K562 (cell line): ENCODE data around the gene CSTPP1. TPM values are rescaled to one million over a fixed set of nuclear protein-coding genes. Genes with fewer than 3 reads are reported as not detected.

ENCODE experiments used
- ATAC-seq: fragments of 200-7000 bp; cut with Tn5 transposase; 3 replicates; pipeline ENCODE4 v1.9.1; 2020; ENCODE audit warnings: moderate library complexity
- BruUV-seq: library from RNA; stranded (reverse); fragments of 400-500 nt; replicated peaks from 2 replicates; lab custom pipeline; 2021; lab: Mats Ljungman, UMichigan
- CTCF ChIA-PET: fragments of 300-600 bp; formaldehyde crosslinking; extraction: SDS; loops from one replicate; lab custom pipeline; 2021; ENCODE audit warnings: low intra/inter-chr PET ratio; lab: Yijun Ruan, JAX
- POLR2A ChIA-PET: fragments of 300-600, 350-650 bp; sonication (Branson Sonifier 250); formaldehyde crosslinking; extraction: SDS; loops from one replicate; lab custom pipeline; 2021; ENCODE audit warnings: antibody characterized with exemption, inconsistent platforms; lab: Yijun Ruan, JAX
- DNase-seq, 4 experiments: peaks; one replicate each; pipeline versions ENCODE4 v3.0.0 to v3.0.0-alpha.2; 2011 to 2018; ENCODE audit warnings: low spot score in 3 of 4, mixed read lengths in 3 of 4; ENCODE audit errors: extremely low read depth in 1 of 4
- FAIRE-seq: peaks from 2 replicates; lab custom pipeline; 2011; peaks lifted over from hg19 to GRCh38; lab: Jason Lieb, UNC
- H2AFZ ChIP-seq: 2 replicates; pipeline ENCODE4 v1.6.0; 2011; ENCODE audit warnings: low read depth, low read length, control low read depth, inconsistent platforms
- H3K27ac ChIP-seq: fragments of 200-600 bp; 3 replicates; pipeline ENCODE4 v1.8.0; 2011; ENCODE audit warnings: low read depth, mild to moderate bottlenecking, control low read depth, inconsistent platforms, low read length, moderate library complexity, mixed read lengths; ENCODE audit errors: extremely low read depth
- H3K27me3 ChIP-seq, 2 experiments: fragments of 300-600 bp in 1 of 2; 2 replicates in 1 of 2; 3 replicates in 1 of 2; pipeline versions ENCODE4 v1.6.0 to v1.8.0; 2011; ENCODE audit warnings: inconsistent platforms in 2 of 2, low read length in 2 of 2, mild to moderate bottlenecking in 1 of 2, mixed read lengths in 1 of 2, moderate library complexity in 1 of 2; ENCODE audit not compliant: control insufficient read depth in 2 of 2, insufficient read depth in 2 of 2
- H3K36me3 ChIP-seq: fragments of 300-600 bp; 3 replicates; pipeline ENCODE4 v1.8.0; 2011; ENCODE audit warnings: mild to moderate bottlenecking, low read length, inconsistent platforms; ENCODE audit not compliant: control insufficient read depth, insufficient read depth
- H3K4me1 ChIP-seq, 2 experiments: fragments of 200-600 bp in 1 of 2; replicated peaks in 1 of 2; 2 replicates in 1 of 2; 3 replicates in 1 of 2; pipeline versions ENCODE4 v1.5.1 to v1.8.0; 2011; ENCODE audit warnings: inconsistent platforms in 2 of 2, low read length in 2 of 2, mild to moderate bottlenecking in 1 of 2, mixed read lengths in 1 of 2, moderate library complexity in 1 of 2; ENCODE audit not compliant: control insufficient read depth in 2 of 2, insufficient read depth in 2 of 2
- H3K4me2 ChIP-seq: 2 replicates; pipeline ENCODE4 v1.6.1; 2011; ENCODE audit warnings: low read length, control low read depth, inconsistent platforms, mixed read lengths; ENCODE audit not compliant: insufficient read depth
- H3K4me3 ChIP-seq: fragments of 200-600 bp; sonication (generic), shearing (Covaris generic); 2 replicates; pipeline ENCODE4 v1.5.1; 2016; ENCODE audit warnings: control low read depth, inconsistent platforms
- H3K79me2 ChIP-seq: fragments of 200-600 bp; 3 replicates; pipeline ENCODE4 v1.8.0; 2011; ENCODE audit warnings: low read length, inconsistent platforms; ENCODE audit not compliant: control insufficient read depth, insufficient read depth
- H3K9ac ChIP-seq, 2 experiments: 2 replicates each; pipeline versions ENCODE4 v1.6.0 to v1.6.1; 2011; ENCODE audit warnings: low read depth in 2 of 2, low read length in 2 of 2, control low read depth in 1 of 2, inconsistent platforms in 1 of 2, mild to moderate bottlenecking in 1 of 2, mixed read lengths in 1 of 2; ENCODE audit not compliant: insufficient read depth in 1 of 2
- H3K9me1 ChIP-seq: one replicate; pipeline ENCODE4 v1.6.0; 2011; ENCODE audit warnings: inconsistent platforms, mild to moderate bottlenecking, low read length, moderate library complexity; ENCODE audit not compliant: control insufficient read depth, insufficient read depth
- H3K9me3 ChIP-seq: replicated peaks from 2 replicates; pipeline ENCODE4 v1.5.1; 2011; ENCODE audit warnings: low read depth, low read length, inconsistent platforms; ENCODE audit not compliant: control insufficient read depth, insufficient read depth
- H4K20me1 ChIP-seq: replicated peaks from 2 replicates; pipeline ENCODE4 v1.6.1; 2011; ENCODE audit warnings: low read length, inconsistent platforms, mixed read lengths; ENCODE audit not compliant: control insufficient read depth, insufficient read depth
- HDAC1 ChIP-seq, 2 experiments: fragments of 450-650 bp; IDR thresholded peaks; 2 replicates each; pipeline ENCODE4 v1.6.1; 2016 to 2017; ENCODE audit warnings: inconsistent platforms in 1 of 2, mild to moderate bottlenecking in 1 of 2, moderate library complexity in 1 of 2
- NFIC ChIP-seq: fragments of 450-650 bp; IDR thresholded peaks from 2 replicates; pipeline ENCODE4 v1.6.1; 2017; ENCODE audit warnings: mild to moderate bottlenecking, inconsistent platforms
- RAD21 ChIP-seq, 2 experiments: fragments of 250-450 bp in 1 of 2; fragments of 450-650 bp in 1 of 2; sonication (Bioruptor Pico) in 1 of 2; formaldehyde crosslinking in 1 of 2; IDR thresholded peaks in 1 of 2; conservative IDR thresholded peaks in 1 of 2; 2 replicates each; pipeline versions ENCODE4 v1.4.0 to v1.8.0; 2020 to 2022; ENCODE audit warnings: mild to moderate bottlenecking in 2 of 2, moderate library complexity in 1 of 2
- RB1 ChIP-seq: fragments of 450-650 bp; IDR thresholded peaks from 2 replicates; pipeline ENCODE4 v1.6.1; 2017; ENCODE audit warnings: low read depth, mild to moderate bottlenecking
- SRF ChIP-seq, 2 experiments: fragments of 250-450, 450-650 bp in 1 of 2; sonication (Bioruptor Pico) in 1 of 2; sonication (generic) in 1 of 2; formaldehyde crosslinking; IDR thresholded peaks; 2 replicates each; pipeline versions ENCODE4 v1.5.0 to v1.5.1; 2020 to 2022; ENCODE audit warnings: mild to moderate bottlenecking in 1 of 2, missing genetic modification reagents in 1 of 2
- TARDBP ChIP-seq: fragments of 450-650 bp; IDR thresholded peaks from 2 replicates; pipeline ENCODE4 v1.6.1; 2016
- ZEB2 ChIP-seq: fragments of 450-650 bp; IDR thresholded peaks from 2 replicates; pipeline ENCODE4 v1.6.1; 2016
- whole genome bisulfite sequencing: fragments of 100-300 bp; shearing (Covaris generic); methylation state at CpG from one replicate; pipeline ENCODE4 v1.1.6; 2016; ENCODE audit warnings: low coverage, mixed read lengths; ENCODE audit not compliant: insufficient coverage; ENCODE audit errors: missing lambda C conversion rate; 5-methylcytosine and 5-hydroxymethylcytosine counted together
- in situ Hi-C: fragments of 300-500 bp; cut with MboI; formaldehyde crosslinking; loops from 4 replicates; pipeline ENCODE4 v1.15.0; 2018; ENCODE audit warnings: inconsistent platforms, mixed read lengths
- intact Hi-C: fragments of 100-400 bp; cut with micrococcal nuclease; formaldehyde crosslinking; loops from 2 replicates; pipeline ENCODE4 v1.14.2; 2022
- polyA plus RNA-seq, 8 experiments: library from polyadenylated mRNA; depleted of rRNA in 4 of 8; stranded (reverse) in 5 of 8; unstranded in 3 of 8; fragments of >200 nt; fragmentation: Nextera tagmentation in 2 of 8; fragmentation: Illumina TruSeq in 1 of 8; extraction: Ambion mirVana in 2 of 8; extraction: Trizol in 1 of 8; gene quantifications; 2 replicates each; pipeline versions ENCODE4 v1.2.1 to v1.2.3, GENCODE V29; 2011 to 2014; ENCODE audit warnings: inconsistent platforms in 1 of 8, missing spikeins in 1 of 8
- total RNA-seq, 7 experiments: library from RNA; depleted of rRNA in 6 of 7; stranded (reverse); fragments of >200 nt in 6 of 7; fragmentation: Illumina TruSeq in 2 of 7; extraction: Trizol in 2 of 7; gene quantifications; 2 replicates each; pipeline versions ENCODE4 v1.2.1 to v1.2.3, GENCODE V29; 2011 to 2021; ENCODE audit warnings: low replicate concordance in 1 of 7
- TF ChIP-seq, protein P1 (sequence below), 2 experiments: fragments of 450-650 bp in 1 of 2; sonication (generic) in 1 of 2; formaldehyde crosslinking in 1 of 2; IDR thresholded peaks; 2 replicates each; pipeline versions ENCODE4 v1.7.1 to v1.9.0; 2016 to 2022; ENCODE audit warnings: inconsistent platforms in 1 of 2, mild to moderate bottlenecking in 1 of 2, missing genetic modification reagents in 1 of 2
- TF ChIP-seq, protein P2 (sequence below), 2 experiments: fragments of 450-650 bp; IDR thresholded peaks; 2 replicates each; pipeline ENCODE4 v1.6.1; 2016

CSTPP1 gene
- total and polyA plus RNA-seq, 9 of the 15 experiments (the other 6 are each of a cell fraction or from before 2014, with no cell fraction given) = 6.5 to 17.8 (median 9.2) TPM

DNA sequence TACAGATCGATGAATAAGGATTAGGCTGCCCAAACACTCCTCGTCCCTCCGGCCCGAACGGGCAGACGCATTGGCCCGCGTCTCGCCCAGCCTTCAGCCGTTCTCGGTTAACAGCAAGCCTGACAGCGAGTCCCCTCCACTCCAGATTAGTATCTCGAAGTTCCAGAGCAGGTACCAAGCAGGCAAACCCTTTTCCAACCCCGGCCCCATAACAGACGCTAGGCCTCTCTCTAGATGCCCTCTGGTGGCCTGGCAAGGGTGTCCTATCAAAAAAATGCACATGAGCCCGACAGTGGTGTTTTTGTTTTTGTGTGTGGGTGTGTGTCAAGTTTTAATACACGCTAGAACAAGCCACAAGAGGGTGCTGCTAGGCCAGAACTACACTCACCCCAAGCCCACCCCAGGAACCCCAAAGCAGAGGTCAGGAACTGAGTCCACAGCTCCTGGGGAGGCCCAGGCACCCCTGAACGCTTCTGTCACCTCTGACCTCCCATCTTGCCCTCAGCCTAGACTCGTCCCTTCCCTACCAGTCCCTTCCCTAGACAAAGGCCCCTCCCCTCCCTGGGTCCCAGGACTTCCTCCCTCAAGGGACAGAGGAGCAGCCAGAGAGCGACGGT is 240.8 kb downstream of the CSTPP1 start:
- peaks cover 42% of the 10 kb centered on the region for H3K79me2 ChIP-seq
- H3K4me3 ChIP-seq = peak overlapping the region; percentile 89
- in situ Hi-C loops = loop anchor here (10.0 kb wide), 1 partner anchor 167 kb away; no protein-coding TSS in a partner anchor
- no peaks in the 10 kb centered on the region for H3K27me3 ChIP-seq
- ATAC-seq = peak; percentile 70
- CTCF ChIA-PET = interaction anchor here (0.7 to 1.9 kb wide), 2 partner anchors 24 to 178 kb away, joined by 3 to 10 read pairs; no protein-coding TSS in a partner anchor
- BruUV-seq = no TSS peak
- H4K20me1 ChIP-seq = peaks cover 6% of the 10 kb centered on the region; the same call in 1 of the 2 replicates
- intact Hi-C loops = loop anchor here (1.0 to 2.0 kb wide), 5 partner anchors 71 to 277 kb away; partner anchors contain the start of genes ACP2 and SLC39A13
- POLR2A ChIA-PET = interaction anchor here (0.6 to 1.5 kb wide), 3 partner anchors 10 to 248 kb away, joined by 3 to 11 read pairs (median 6); no protein-coding TSS in a partner anchor
- H2AFZ ChIP-seq = peak overlapping the region; percentile 97
- peak overlapping the region; percentile 88 for H3K27ac ChIP-seq
- H3K9me1 ChIP-seq = peaks cover 3% of the 10 kb centered on the region
- 2% methylated on average over 21 of the region's 21 CpGs for WGBS
- peak; percentile 62 to 80 (median 66) for DNase-seq
- H3K4me2 ChIP-seq = peak overlapping the region; percentile 90
- peak overlapping the region; percentile 87 to 96 for H3K9ac ChIP-seq
- H3K4me1 ChIP-seq = peaks cover 16 to 33% of the 10 kb centered on the region in 2 experiments
- no peak for FAIRE-seq
- H3K36me3 ChIP-seq = peaks cover 43% of the 10 kb centered on the region
- H3K9me3 ChIP-seq = no peaks in the 10 kb centered on the region
- peak; percentile 73 to 79 for TF ChIP-seq RAD21 (CRISPR knock-in tag; conservative IDR thresholded peaks at IDR 0.05 in 1 of 2, IDR thresholded peaks at IDR 0.05 in 1 of 2)
- TF ChIP-seq, protein P1, sequence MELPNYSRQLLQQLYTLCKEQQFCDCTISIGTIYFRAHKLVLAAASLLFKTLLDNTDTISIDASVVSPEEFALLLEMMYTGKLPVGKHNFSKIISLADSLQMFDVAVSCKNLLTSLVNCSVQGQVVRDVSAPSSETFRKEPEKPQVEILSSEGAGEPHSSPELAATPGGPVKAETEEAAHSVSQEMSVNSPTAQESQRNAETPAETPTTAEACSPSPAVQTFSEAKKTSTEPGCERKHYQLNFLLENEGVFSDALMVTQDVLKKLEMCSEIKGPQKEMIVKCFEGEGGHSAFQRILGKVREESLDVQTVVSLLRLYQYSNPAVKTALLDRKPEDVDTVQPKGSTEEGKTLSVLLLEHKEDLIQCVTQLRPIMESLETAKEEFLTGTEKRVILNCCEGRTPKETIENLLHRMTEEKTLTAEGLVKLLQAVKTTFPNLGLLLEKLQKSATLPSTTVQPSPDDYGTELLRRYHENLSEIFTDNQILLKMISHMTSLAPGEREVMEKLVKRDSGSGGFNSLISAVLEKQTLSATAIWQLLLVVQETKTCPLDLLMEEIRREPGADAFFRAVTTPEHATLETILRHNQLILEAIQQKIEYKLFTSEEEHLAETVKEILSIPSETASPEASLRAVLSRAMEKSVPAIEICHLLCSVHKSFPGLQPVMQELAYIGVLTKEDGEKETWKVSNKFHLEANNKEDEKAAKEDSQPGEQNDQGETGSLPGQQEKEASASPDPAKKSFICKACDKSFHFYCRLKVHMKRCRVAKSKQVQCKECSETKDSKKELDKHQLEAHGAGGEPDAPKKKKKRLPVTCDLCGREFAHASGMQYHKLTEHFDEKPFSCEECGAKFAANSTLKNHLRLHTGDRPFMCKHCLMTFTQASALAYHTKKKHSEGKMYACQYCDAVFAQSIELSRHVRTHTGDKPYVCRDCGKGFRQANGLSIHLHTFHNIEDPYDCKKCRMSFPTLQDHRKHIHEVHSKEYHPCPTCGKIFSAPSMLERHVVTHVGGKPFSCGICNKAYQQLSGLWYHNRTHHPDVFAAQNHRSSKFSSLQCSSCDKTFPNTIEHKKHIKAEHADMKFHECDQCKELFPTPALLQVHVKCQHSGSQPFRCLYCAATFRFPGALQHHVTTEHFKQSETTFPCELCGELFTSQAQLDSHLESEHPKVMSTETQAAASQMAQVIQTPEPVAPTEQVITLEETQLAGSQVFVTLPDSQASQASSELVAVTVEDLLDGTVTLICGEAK (IDR thresholded peaks at IDR 0.05) = 0 out of 2 replicates have a peak, but pooled peaks have one; percentile 25
- TF ChIP-seq, protein P1 (CRISPR knock-in tag; IDR thresholded peaks at IDR 0.05) = no peak
- peak in 1 of 2 experiments; percentile 92; a peak in 2 of 4 replicates for TF ChIP-seq HDAC1 (IDR thresholded peaks at IDR 0.05)
- TF ChIP-seq, protein P2, sequence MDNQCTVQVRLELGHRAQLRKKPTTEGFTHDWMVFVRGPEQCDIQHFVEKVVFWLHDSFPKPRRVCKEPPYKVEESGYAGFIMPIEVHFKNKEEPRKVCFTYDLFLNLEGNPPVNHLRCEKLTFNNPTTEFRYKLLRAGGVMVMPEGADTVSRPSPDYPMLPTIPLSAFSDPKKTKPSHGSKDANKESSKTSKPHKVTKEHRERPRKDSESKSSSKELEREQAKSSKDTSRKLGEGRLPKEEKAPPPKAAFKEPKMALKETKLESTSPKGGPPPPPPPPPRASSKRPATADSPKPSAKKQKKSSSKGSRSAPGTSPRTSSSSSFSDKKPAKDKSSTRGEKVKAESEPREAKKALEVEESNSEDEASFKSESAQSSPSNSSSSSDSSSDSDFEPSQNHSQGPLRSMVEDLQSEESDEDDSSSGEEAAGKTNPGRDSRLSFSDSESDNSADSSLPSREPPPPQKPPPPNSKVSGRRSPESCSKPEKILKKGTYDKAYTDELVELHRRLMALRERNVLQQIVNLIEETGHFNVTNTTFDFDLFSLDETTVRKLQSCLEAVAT (IDR thresholded peaks at IDR 0.05) = peak in 1 of 2 experiments; percentile 28; a peak in 1 of 4 replicates
- no peak for TF ChIP-seq RB1
- peak; percentile 33; the same call in 1 of the 2 replicates for TF ChIP-seq TARDBP
- TF ChIP-seq ZEB2 = peak; percentile 35; the same call in 1 of the 2 replicates
- TF ChIP-seq NFIC = 0 out of 2 replicates have a peak, but pooled peaks have one; percentile 14
- 0 out of 4 replicates have a peak, but pooled peaks of 1 of the 2 experiments have one; percentile 17 for TF ChIP-seq SRF (CRISPR knock-in tag; IDR thresholded peaks at IDR 0.05)
